Breast epithelium (tissue), 3 donors: ENCODE data around the gene ABCA13.

Experiments used
- POLR2A ChIP-seq: fragments of 450-650 bp; IDR thresholded peaks from one replicate; pipeline ENCODE4 v1.6.1; 2016; ENCODE audit warnings: antibody characterized with exemption, mild to moderate bottlenecking, moderate library complexity
- POLR2AphosphoS5 ChIP-seq, 3 donors: sonication (generic); formaldehyde crosslinking; IDR thresholded peaks; one replicate each; pipeline ENCODE4 v1.6.1; 2017; ENCODE audit warnings: antibody characterized with exemption in 3 of 3
- TF ChIP-seq, protein P1 (sequence below), 3 donors: fragments of 450-650 bp; IDR thresholded peaks; one replicate each; pipeline ENCODE4 v1.5.1; 2016 to 2017; ENCODE audit warnings: antibody characterized with exemption in 3 of 3, mild to moderate bottlenecking in 3 of 3, moderate library complexity in 3 of 3

DNA sequence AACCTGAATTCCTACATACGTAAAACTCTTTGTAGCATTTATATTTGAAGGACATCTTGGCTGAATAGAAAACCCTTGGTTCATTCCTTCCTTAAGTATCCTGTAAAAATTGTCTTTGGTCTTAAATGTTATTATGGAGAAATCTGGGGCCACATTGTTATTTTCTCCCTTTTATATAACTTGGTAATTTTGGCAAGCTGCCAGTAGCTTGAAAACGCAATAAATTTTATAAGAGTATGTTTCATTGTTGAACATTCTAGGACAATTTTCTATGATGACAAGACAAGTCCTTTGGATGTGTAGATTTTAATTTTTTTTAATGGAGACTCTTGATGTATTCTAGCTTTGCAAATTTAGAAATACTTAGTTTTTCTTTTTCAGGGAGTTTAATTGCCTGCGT is 191.9 kb downstream of the ABCA13 start:
- TF ChIP-seq, protein P1, sequence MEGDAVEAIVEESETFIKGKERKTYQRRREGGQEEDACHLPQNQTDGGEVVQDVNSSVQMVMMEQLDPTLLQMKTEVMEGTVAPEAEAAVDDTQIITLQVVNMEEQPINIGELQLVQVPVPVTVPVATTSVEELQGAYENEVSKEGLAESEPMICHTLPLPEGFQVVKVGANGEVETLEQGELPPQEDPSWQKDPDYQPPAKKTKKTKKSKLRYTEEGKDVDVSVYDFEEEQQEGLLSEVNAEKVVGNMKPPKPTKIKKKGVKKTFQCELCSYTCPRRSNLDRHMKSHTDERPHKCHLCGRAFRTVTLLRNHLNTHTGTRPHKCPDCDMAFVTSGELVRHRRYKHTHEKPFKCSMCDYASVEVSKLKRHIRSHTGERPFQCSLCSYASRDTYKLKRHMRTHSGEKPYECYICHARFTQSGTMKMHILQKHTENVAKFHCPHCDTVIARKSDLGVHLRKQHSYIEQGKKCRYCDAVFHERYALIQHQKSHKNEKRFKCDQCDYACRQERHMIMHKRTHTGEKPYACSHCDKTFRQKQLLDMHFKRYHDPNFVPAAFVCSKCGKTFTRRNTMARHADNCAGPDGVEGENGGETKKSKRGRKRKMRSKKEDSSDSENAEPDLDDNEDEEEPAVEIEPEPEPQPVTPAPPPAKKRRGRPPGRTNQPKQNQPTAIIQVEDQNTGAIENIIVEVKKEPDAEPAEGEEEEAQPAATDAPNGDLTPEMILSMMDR (IDR thresholded peaks at IDR 0.05) = no peak
- TF ChIP-seq POLR2AphosphoS5 (IDR thresholded peaks at IDR 0.05) (no peak), POLR2A (no peak)
